ENCODE measurements around the gene CYTH3. TPM values are rescaled to one million over a fixed set of nuclear protein-coding genes. Genes with fewer than 3 reads are reported as not detected.

CYTH3 gene
- polyA plus RNA-seq, 2 of the 4 experiments (the other 2 are of a cell fraction), result 18.6 to 24.2 TPM

DNA sequence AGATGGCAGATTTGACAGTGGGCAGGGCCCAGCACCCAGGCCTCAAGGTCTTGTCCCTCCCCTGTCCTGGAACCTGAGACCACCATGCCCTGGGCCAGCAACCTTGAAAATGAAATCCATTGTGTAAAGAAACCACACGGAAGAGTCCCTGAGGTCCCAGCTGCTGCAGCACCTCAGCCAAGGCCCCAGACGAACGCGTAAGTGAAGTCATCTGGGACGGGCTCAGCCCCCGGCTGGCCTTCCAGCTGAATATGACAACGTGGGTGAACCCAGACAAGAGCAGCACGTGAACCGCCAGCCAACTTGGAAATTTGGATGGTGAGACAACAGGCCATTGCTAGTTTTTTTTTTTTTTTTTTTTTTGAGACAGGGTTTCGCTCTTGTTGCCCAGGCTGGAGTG, 70.3 kb downstream of the CYTH3 start:
- H3K9me3 ChIP-seq, result no peaks in the 10 kb centered on the region
- FAIRE-seq (no peak), DNase-seq (ENCODE audit: low read depth in 1 of 2, low spot score in 1 of 2) (no peak), ATAC-seq (no peak)
- WGBS (ENCODE audit: missing lambda C conversion rate), result 92% methylated on average over 10 of the region's 10 CpGs
- ChIA-PET CTCF (no interaction called here), POLR2A (no interaction called here)
- H3K4me2 ChIP-seq, result no peak overlapping the region
- no peak overlapping the region for H3K4me3 ChIP-seq
- H3K27ac ChIP-seq, result no peak overlapping the region
- peaks cover 19% of the 10 kb centered on the region; the same call in 2 of the 3 replicates for H3K4me1 ChIP-seq
- TF ChIP-seq GATA3 (IDR thresholded peaks at IDR 0.05; ENCODE audit: borderline replicate concordance), result no peak
- TF ChIP-seq MAZ (IDR thresholded peaks at IDR 0.05; ENCODE audit: borderline replicate concordance, low read depth, low read length), result no peak
- TF ChIP-seq TFCP2L1 (CRISPR knock-in tag; IDR thresholded peaks at IDR 0.05), result no peak
- no peak for TF ChIP-seq HOXA7 (CRISPR knock-in tag; IDR thresholded peaks at IDR 0.05)
- TF ChIP-seq, protein P1, sequence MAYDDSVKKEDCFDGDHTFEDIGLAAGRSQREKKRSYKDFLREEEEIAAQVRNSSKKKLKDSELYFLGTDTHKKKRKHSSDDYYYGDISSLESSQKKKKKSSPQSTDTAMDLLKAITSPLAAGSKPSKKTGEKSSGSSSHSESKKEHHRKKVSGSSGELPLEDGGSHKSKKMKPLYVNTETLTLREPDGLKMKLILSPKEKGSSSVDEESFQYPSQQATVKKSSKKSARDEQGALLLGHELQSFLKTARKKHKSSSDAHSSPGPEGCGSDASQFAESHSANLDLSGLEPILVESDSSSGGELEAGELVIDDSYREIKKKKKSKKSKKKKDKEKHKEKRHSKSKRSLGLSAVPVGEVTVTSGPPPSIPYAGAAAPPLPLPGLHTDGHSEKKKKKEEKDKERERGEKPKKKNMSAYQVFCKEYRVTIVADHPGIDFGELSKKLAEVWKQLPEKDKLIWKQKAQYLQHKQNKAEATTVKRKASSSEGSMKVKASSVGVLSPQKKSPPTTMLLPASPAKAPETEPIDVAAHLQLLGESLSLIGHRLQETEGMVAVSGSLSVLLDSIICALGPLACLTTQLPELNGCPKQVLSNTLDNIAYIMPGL (CRISPR knock-in tag; IDR thresholded peaks at IDR 0.05; ENCODE audit: borderline replicate concordance), result no peak
- no peak for TF ChIP-seq HOXB13 (CRISPR knock-in tag; IDR thresholded peaks at IDR 0.05; ENCODE audit: low read depth)
- TF ChIP-seq, protein P2, sequence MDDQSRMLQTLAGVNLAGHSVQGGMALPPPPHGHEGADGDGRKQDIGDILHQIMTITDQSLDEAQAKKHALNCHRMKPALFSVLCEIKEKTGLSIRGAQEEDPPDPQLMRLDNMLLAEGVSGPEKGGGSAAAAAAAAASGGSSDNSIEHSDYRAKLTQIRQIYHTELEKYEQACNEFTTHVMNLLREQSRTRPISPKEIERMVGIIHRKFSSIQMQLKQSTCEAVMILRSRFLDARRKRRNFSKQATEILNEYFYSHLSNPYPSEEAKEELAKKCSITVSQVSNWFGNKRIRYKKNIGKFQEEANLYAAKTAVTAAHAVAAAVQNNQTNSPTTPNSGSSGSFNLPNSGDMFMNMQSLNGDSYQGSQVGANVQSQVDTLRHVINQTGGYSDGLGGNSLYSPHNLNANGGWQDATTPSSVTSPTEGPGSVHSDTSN (IDR thresholded peaks at IDR 0.05), result no peak
- no peak for TF ChIP-seq JUNB (IDR thresholded peaks at IDR 0.05)
- TF ChIP-seq ZC3H11A (IDR thresholded peaks at IDR 0.05), result no peak
- no peak for TF ChIP-seq RCOR1 (IDR thresholded peaks at IDR 0.05; ENCODE audit: low read depth, low read length)
- TF ChIP-seq ZSCAN20 (CRISPR knock-in tag; IDR thresholded peaks at IDR 0.05), result no peak
- TF ChIP-seq POLR2A (IDR thresholded peaks at IDR 0.05; ENCODE audit: low read length), result no peak
- TF ChIP-seq JUN (IDR thresholded peaks at IDR 0.05), result no peak
- no peak for TF ChIP-seq SMC3 (IDR thresholded peaks at IDR 0.05)
- TF ChIP-seq, protein P3, sequence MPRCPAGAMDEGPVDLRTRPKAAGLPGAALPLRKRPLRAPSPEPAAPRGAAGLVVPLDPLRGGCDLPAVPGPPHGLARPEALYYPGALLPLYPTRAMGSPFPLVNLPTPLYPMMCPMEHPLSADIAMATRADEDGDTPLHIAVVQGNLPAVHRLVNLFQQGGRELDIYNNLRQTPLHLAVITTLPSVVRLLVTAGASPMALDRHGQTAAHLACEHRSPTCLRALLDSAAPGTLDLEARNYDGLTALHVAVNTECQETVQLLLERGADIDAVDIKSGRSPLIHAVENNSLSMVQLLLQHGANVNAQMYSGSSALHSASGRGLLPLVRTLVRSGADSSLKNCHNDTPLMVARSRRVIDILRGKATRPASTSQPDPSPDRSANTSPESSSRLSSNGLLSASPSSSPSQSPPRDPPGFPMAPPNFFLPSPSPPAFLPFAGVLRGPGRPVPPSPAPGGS (IDR thresholded peaks at IDR 0.05), result no peak
- TF ChIP-seq, protein P4, sequence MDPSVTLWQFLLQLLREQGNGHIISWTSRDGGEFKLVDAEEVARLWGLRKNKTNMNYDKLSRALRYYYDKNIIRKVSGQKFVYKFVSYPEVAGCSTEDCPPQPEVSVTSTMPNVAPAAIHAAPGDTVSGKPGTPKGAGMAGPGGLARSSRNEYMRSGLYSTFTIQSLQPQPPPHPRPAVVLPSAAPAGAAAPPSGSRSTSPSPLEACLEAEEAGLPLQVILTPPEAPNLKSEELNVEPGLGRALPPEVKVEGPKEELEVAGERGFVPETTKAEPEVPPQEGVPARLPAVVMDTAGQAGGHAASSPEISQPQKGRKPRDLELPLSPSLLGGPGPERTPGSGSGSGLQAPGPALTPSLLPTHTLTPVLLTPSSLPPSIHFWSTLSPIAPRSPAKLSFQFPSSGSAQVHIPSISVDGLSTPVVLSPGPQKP (IDR thresholded peaks at IDR 0.05; ENCODE audit: low read depth, low read length), result no peak
- TF ChIP-seq CBX8 (IDR thresholded peaks at IDR 0.05), result no peak

DNA sequence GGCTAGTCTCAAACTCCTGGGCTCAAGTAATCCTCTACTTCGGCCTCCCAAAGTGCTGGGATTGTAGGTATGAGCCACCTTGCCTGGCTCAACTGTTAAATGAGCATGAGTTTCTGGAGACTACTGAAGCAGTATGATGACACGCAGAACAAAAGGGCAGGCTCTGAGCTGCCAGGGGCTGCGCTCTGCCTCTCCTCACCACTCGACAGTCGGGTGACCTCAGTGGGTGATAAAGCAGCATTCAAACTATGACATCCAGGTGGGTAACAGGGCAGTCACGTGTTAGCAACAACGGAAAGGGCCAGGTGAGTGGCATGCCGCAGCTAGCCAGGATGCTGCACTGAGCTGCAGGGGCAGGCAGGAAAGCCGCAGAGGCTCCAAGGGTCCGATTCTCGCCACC, 71.5 kb downstream of the CYTH3 start:
- ATAC-seq, result no peak
- FAIRE-seq, result no peak
- H3K4me1 ChIP-seq, result peaks cover 14% of the 10 kb centered on the region; the same call in 2 of the 3 replicates
- POLR2A ChIA-PET, result no interaction called here
- H3K4me2 ChIP-seq, result no peak overlapping the region
- no peaks in the 10 kb centered on the region for H3K9me3 ChIP-seq
- no peak overlapping the region for H3K27ac ChIP-seq
- no peak overlapping the region for H3K4me3 ChIP-seq
- TF ChIP-seq FOXS1 (CRISPR knock-in tag; IDR thresholded peaks at IDR 0.05), result no peak
- TF ChIP-seq RAD21 (conservative IDR thresholded peaks at IDR 0.05 in 1 of 2, IDR thresholded peaks at IDR 0.05 in 1 of 2), result no peak
- no peak for TF ChIP-seq MAZ (IDR thresholded peaks at IDR 0.05; ENCODE audit: borderline replicate concordance, low read depth, low read length)
- no peak for TF ChIP-seq ZFP36 (IDR thresholded peaks at IDR 0.05; ENCODE audit: borderline replicate concordance, partially characterized antibody)
- TF ChIP-seq CHD4 (IDR thresholded peaks at IDR 0.05; ENCODE audit: borderline replicate concordance), result no peak
- TF ChIP-seq MYC (IDR thresholded peaks at IDR 0.05; ENCODE audit: borderline replicate concordance, low read length), result no peak
- TF ChIP-seq POLR2AphosphoS2 (conservative IDR thresholded peaks at IDR 0.05; ENCODE audit: low read length), result no peak
- TF ChIP-seq JUNB (IDR thresholded peaks at IDR 0.05), result no peak
- TF ChIP-seq BHLHE40 (IDR thresholded peaks at IDR 0.05; ENCODE audit: low read depth, low read length), result no peak
- TF ChIP-seq, protein P5, sequence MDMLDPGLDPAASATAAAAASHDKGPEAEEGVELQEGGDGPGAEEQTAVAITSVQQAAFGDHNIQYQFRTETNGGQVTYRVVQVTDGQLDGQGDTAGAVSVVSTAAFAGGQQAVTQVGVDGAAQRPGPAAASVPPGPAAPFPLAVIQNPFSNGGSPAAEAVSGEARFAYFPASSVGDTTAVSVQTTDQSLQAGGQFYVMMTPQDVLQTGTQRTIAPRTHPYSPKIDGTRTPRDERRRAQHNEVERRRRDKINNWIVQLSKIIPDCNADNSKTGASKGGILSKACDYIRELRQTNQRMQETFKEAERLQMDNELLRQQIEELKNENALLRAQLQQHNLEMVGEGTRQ (IDR thresholded peaks at IDR 0.05), result no peak
- no peak for TF ChIP-seq FOSL2 (IDR thresholded peaks at IDR 0.05)
- no peak for TF ChIP-seq FOSL2 (CRISPR knock-in tag; IDR thresholded peaks at IDR 0.05)
- TF ChIP-seq HDAC2 (IDR thresholded peaks at IDR 0.05), result no peak
- CTCF ChIA-PET, result interaction anchor here (1.3 kb wide), 1 partner anchor 41 kb away, joined by 4 read pairs; no protein-coding TSS in a partner anchor
- WGBS (ENCODE audit: missing lambda C conversion rate), result 95% methylated on average over 11 of the region's 11 CpGs
- DNase-seq (ENCODE audit: low read depth in 1 of 2, low spot score in 1 of 2), result no peak

All from A549 (cell line).